Calu3 (cell line): ENCODE data around the gene ACAD10. TPM values are rescaled to one million over a fixed set of nuclear protein-coding genes. Genes with fewer than 3 reads are reported as not detected.

Source experiments
- BruUV-seq: library from RNA; stranded (reverse); fragments of 400-500 nt; replicated peaks from 2 replicates; lab custom pipeline; 2021; lab: Mats Ljungman, UMichigan
- CTCF ChIA-PET: fragments of 300-600 bp; sonication (Branson Sonifier 250); formaldehyde crosslinking; loops from one replicate; lab custom pipeline; 2022; ENCODE audit warnings: antibody characterized with exemption; lab: Charles Lee
- DNase-seq: peaks from one replicate; pipeline ENCODE4 v3.0.0; 2022
- H3K27ac Mint-ChIP-seq: one replicate; pipeline ENCODE4 v1.8.0; 2022; ENCODE audit warnings: mixed read lengths; ENCODE audit not compliant: unreplicated experiment
- H3K27me3 Mint-ChIP-seq: one replicate; pipeline ENCODE4 v1.8.0; 2022; ENCODE audit warnings: mixed read lengths; ENCODE audit not compliant: unreplicated experiment
- H3K36me3 Mint-ChIP-seq: one replicate; pipeline ENCODE4 v1.8.0; 2022; ENCODE audit warnings: mild to moderate bottlenecking, moderate library complexity, mixed read lengths; ENCODE audit not compliant: insufficient read depth, unreplicated experiment
- H3K4me1 Mint-ChIP-seq: one replicate; pipeline ENCODE4 v1.8.0; 2022; ENCODE audit warnings: mild to moderate bottlenecking, low read depth, mixed read lengths; ENCODE audit not compliant: unreplicated experiment
- H3K4me3 Mint-ChIP-seq: one replicate; pipeline ENCODE4 v1.8.0; 2022; ENCODE audit warnings: mild to moderate bottlenecking, low read depth, moderate library complexity, mixed read lengths; ENCODE audit not compliant: unreplicated experiment
- H3K9me3 Mint-ChIP-seq: one replicate; pipeline ENCODE4 v1.8.0; 2022; ENCODE audit warnings: low read depth, mixed read lengths; ENCODE audit not compliant: unreplicated experiment
- intact Hi-C: fragments of 100-400 bp; cut with micrococcal nuclease; formaldehyde crosslinking; loops from one replicate; pipeline ENCODE4 v1.10.0; 2022; ENCODE audit not compliant: unreplicated experiment
- microRNA-seq: library from miRNA; unstranded; fragments of <30 nt; microRNA quantifications from one replicate; pipeline ENCODE4 v1.2.0, GENCODE V29; 2022
- total RNA-seq: library from RNA; stranded (reverse); gene quantifications from 2 replicates; pipeline ENCODE4 v1.2.3, GENCODE V29; 2022
- TF ChIP-seq, protein P1 (sequence below): fragments of 200-600 bp; IDR thresholded peaks from one replicate; pipeline ENCODE4 v1.8.0; 2022; ENCODE audit warnings: antibody characterized with exemption; ENCODE audit not compliant: unreplicated experiment

ACAD10 gene
- total RNA-seq, 1 experiment from 2014 or later: 50.8 TPM

DNA sequence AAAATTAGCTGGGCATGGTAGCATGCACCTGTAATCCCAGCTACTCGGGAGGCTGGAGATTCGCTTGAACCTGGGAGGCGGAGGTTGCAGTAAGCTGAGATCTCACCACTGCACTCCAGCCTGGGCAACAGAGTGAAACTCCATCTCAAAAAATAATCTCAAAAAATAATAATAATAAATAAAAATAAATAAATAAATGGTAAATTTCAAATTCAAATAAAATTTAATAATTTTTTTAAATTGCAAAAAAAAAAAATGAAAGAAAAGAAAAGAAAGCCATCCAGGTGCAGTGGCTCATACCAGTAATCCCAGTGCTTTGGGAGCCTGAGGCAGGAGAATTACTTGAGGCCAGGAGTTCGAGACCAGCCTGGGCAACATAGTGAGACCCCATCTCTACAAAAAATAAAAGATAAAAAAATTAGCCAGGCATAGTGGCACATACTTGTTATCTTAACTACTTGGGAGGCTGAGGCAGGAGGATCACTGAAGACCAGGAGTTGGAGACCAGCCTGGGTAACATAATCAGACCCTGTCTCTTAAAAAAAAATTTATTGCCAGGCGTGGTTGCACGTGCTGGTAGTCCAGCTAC is 117.3 kb downstream of the ACAD10 start:
- peaks cover 41% of the 10 kb centered on the region for H3K36me3 Mint-ChIP-seq
- H3K9me3 Mint-ChIP-seq: no peaks in the 10 kb centered on the region
- H3K4me3 Mint-ChIP-seq: no peak overlapping the region
- CTCF ChIA-PET: no interaction called here
- no TSS peak for BruUV-seq
- H3K27me3 Mint-ChIP-seq: no peaks in the 10 kb centered on the region
- DNase-seq: no peak
- H3K4me1 Mint-ChIP-seq: no peaks in the 10 kb centered on the region
- TF ChIP-seq, protein P1, sequence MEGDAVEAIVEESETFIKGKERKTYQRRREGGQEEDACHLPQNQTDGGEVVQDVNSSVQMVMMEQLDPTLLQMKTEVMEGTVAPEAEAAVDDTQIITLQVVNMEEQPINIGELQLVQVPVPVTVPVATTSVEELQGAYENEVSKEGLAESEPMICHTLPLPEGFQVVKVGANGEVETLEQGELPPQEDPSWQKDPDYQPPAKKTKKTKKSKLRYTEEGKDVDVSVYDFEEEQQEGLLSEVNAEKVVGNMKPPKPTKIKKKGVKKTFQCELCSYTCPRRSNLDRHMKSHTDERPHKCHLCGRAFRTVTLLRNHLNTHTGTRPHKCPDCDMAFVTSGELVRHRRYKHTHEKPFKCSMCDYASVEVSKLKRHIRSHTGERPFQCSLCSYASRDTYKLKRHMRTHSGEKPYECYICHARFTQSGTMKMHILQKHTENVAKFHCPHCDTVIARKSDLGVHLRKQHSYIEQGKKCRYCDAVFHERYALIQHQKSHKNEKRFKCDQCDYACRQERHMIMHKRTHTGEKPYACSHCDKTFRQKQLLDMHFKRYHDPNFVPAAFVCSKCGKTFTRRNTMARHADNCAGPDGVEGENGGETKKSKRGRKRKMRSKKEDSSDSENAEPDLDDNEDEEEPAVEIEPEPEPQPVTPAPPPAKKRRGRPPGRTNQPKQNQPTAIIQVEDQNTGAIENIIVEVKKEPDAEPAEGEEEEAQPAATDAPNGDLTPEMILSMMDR: no peak
- no peak overlapping the region for H3K27ac Mint-ChIP-seq
- intact Hi-C loops: no loop called here

DNA sequence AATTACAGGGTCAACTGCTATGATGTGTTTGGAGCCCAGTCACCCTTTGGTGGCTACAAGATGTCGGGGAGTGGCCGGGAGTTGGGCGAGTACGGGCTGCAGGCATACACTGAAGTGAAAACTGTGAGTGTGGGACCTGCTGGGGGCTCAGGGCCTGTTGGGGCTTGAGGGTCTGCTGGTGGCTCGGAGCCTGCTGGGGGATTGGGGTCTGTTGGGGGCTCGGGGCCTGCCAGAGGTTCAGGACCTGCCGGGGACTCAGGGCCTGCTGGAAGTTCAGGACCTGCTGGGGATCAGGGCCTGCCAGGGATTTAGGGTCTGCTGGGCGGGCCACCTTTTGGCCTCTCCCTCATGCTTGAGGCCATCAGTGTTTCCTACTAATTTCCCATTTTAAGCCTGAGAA is 118.0 kb downstream of the ACAD10 start:
- Mint-ChIP-seq H3K4me3 (no peak overlapping the region), H3K9me3 (no peaks in the 10 kb centered on the region), H3K4me1 (no peaks in the 10 kb centered on the region), H3K27me3 (no peaks in the 10 kb centered on the region), H3K27ac (no peak overlapping the region), H3K36me3 (peaks cover 40% of the 10 kb centered on the region)
- no TSS peak for BruUV-seq
- CTCF ChIA-PET: interaction anchor here (0.6 kb wide), 1 partner anchor 14 kb away, joined by 4 read pairs; no protein-coding TSS in a partner anchor
- TF ChIP-seq, protein P1: no peak
- intact Hi-C loops: no loop called here
- no peak for DNase-seq

DNA sequence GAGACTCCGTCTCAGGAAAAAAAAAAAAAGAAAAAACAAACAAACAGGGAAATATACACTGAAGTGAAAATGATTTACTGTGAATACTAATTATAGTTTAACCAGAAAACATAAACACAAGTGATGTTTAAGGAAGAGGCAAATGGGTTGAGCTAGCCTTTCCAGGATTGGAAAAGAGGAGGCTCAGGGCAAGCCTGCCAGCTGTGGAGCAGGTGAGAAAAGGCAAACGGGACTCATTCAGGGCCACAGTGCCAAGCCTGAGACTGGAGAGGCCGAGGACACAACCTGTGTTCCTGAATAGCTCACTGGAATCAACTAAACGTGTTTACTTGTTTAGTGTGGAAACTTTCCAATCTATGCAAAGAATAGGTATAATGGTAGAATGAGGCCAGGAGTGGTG is 120.5 kb downstream of the ACAD10 start:
- intact Hi-C loops: no loop called here
- no peak for DNase-seq
- H3K9me3 Mint-ChIP-seq: no peaks in the 10 kb centered on the region
- BruUV-seq: no TSS peak
- CTCF ChIA-PET: no interaction called here
- no peaks in the 10 kb centered on the region for H3K27me3 Mint-ChIP-seq
- TF ChIP-seq, protein P1: no peak
- H3K27ac Mint-ChIP-seq: no peak overlapping the region
- H3K4me1 Mint-ChIP-seq: peaks cover under 1% of the 10 kb centered on the region
- H3K4me3 Mint-ChIP-seq: no peak overlapping the region
- peaks cover 43% of the 10 kb centered on the region for H3K36me3 Mint-ChIP-seq

Small RNA genes within 50 kb of the gene (microRNA-seq; reads per million reads assigned to microRNA genes)
- 1.1 reads per million for gene MIR6761

Other genes starting within 250 kb of the ACAD10 start
- 109 and 123 TPM in 2 replicates for gene ATXN2, start 86.7 kb upstream of the ACAD10 start, total RNA-seq
- 17.8 and 24.0 TPM in 2 replicates for gene BRAP, start 97 bp upstream of the ACAD10 start, total RNA-seq
- 152 and 168 TPM in 2 replicates for gene ALDH2, start 80.9 kb downstream of the ACAD10 start, total RNA-seq
- 84.2 and 84.8 TPM in 2 replicates for gene MAPKAPK5, start 156.2 kb downstream of the ACAD10 start, total RNA-seq